ENCODE measurements around the gene RHOC. TPM values are rescaled to one million over a fixed set of nuclear protein-coding genes. Genes with fewer than 3 reads are reported as not detected.

The RHOC gene
- total RNA-seq, 1 experiment from 2014 or later = 121 TPM

DNA sequence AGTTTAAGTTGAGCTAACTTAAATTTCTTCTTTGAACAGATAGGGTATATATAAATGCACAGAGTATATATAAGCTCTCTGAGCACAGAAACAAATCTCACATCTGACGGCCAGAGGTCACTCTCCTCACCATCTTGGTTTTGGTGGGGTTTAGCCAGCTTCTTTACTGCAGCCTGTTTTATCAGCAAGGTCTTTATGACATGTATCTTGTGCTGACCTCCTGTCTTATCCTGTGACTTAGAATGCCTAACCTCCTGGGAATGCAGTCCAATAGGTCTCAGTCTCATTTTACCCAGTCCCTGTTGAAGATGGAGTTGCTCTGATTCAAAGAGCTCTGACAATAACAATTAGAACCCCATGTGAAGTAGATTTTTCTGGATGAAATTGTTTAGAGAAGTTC, 34.1 kb downstream of the RHOC start:
- H3K36me3 ChIP-seq (replicated peaks; ENCODE audit: control insufficient read depth, insufficient read depth, low read length) = peaks cover 3% of the 10 kb centered on the region; the same call in 1 of the 2 replicates
- no peak overlapping the region for H3K4me3 ChIP-seq (ENCODE audit: insufficient read depth, low read depth, low read length)
- DNase-seq = no peak
- H3K27me3 ChIP-seq (ENCODE audit: control insufficient read depth, insufficient read depth, low read length) = peaks cover 3% of the 10 kb centered on the region

DNA sequence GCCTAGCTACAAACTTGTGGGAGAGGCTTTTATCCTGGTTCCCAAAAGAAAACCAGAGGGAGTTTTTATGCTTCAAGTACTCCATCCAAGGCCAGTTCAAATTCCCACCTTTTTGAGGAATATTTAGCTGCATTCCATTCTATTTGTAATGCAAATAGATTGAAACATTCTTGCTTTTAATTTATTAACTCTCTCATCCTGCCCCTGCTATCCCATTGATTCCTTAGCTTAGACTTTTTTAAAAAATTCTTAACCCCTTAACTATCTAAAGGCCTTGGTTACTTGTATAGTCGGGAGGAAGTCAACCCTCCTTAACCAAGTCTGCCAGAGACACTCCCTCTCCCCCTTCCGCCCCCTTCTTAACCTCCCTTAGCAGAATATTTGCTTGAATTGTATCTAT, 34.9 kb downstream of the RHOC start:
- Histone ChIP-seq H3K4me3 (ENCODE audit: insufficient read depth, low read depth, low read length) (no peak overlapping the region), H3K36me3 (replicated peaks; ENCODE audit: control insufficient read depth, insufficient read depth, low read length) (peaks cover 4% of the 10 kb centered on the region; the same call in 1 of the 2 replicates), H3K27me3 (ENCODE audit: control insufficient read depth, insufficient read depth, low read length) (peaks cover 3% of the 10 kb centered on the region)
- no peak for DNase-seq

DNA sequence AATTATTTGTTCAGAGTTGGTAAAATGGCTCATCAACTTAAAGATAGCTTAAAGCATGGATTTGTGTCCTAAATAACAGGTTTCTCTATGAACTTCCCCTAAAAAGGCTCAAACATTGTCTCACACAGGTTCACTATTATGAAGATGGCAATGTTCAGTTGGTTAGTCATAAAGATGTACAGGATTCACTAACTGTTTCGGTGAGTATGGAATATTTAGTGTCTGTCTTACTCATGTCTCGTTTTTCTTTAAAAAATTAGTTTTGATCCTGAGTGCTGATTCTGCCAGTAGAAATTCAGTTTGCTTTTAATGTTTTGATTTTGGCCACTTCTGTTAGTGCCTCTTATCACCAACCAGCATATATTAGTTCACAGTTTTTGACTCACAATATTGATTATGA, 40.0 kb downstream of the RHOC start:
- peaks cover 8% of the 10 kb centered on the region for H3K36me3 ChIP-seq (replicated peaks; ENCODE audit: control insufficient read depth, insufficient read depth, low read length)
- H3K4me3 ChIP-seq (ENCODE audit: insufficient read depth, low read depth, low read length) = no peak overlapping the region
- H3K27me3 ChIP-seq (ENCODE audit: control insufficient read depth, insufficient read depth, low read length) = no peaks in the 10 kb centered on the region
- no peak for DNase-seq

DNA sequence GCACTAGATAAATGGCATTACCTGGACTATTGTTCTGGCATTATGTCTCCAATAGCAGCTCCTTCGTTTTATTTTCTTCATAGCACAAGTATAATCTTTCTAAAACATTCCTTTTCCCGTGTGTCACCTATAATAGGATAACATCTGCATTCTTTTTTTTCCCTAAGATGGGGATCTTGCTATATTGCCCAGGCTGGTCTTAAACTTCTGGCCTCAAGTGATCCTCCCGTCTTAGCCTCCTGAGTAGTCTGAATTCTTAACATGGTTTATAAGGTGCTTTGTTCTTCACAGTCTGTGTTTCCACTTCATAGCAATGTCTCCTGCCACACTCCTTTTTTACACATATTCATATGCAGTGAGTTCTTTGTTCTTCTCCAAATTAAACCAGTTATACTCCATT, 41.1 kb downstream of the RHOC start:
- H3K27me3 ChIP-seq (ENCODE audit: control insufficient read depth, insufficient read depth, low read length) = no peaks in the 10 kb centered on the region
- no peak for DNase-seq
- H3K4me3 ChIP-seq (ENCODE audit: insufficient read depth, low read depth, low read length) = no peak overlapping the region
- H3K36me3 ChIP-seq (replicated peaks; ENCODE audit: control insufficient read depth, insufficient read depth, low read length) = peaks cover 8% of the 10 kb centered on the region

DNA sequence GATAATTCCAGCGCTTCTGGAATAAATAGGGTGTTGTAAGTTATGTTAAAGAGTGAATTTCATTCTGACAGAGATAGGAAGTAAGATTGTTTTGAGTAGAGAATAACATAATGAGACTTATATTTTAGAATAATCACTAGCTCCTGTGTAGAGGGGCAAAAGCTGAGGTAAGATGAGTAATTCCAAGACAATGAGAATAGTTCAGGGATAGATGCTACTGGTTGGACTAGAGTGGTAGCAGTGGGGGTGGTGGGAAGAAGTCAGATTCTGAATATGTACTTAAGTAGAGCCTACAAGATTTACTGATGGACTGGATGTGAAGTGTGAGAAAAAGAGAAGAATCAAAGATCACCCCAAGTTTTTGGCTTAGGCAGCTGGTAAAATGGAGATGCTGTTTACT, 55.7 kb downstream of the RHOC start:
- DNase-seq = no peak
- H3K36me3 ChIP-seq (replicated peaks; ENCODE audit: control insufficient read depth, insufficient read depth, low read length) = peaks cover 3% of the 10 kb centered on the region; the same call in 1 of the 2 replicates
- H3K4me3 ChIP-seq (ENCODE audit: insufficient read depth, low read depth, low read length) = no peak overlapping the region
- H3K27me3 ChIP-seq (ENCODE audit: control insufficient read depth, insufficient read depth, low read length) = no peaks in the 10 kb centered on the region

Other genes with a start within 250 kb of the RHOC start
- 0.14 and 0.22 TPM in 2 replicates for gene WNT2B, start 198.2 kb downstream of the RHOC start, total RNA-seq (2014; rRNA removed; shearing (Covaris generic))
- gene ST7L, start 88.0 kb downstream of the RHOC start, total RNA-seq (2014; rRNA removed; shearing (Covaris generic)) = 16.6 and 28.5 TPM in 2 replicates
- 116 and 143 TPM in 2 replicates for gene CAPZA1, start 87.3 kb downstream of the RHOC start, total RNA-seq (2014; rRNA removed; shearing (Covaris generic))
- gene MOV10, start 32.5 kb downstream of the RHOC start, total RNA-seq (2014; rRNA removed; shearing (Covaris generic)) = 54.5 and 57.1 TPM in 2 replicates
- gene PPM1J, start 8.2 kb upstream of the RHOC start, total RNA-seq (2014; rRNA removed; shearing (Covaris generic)) = 4.6 and 7.7 TPM in 2 replicates
- 352 and 393 TPM in 2 replicates for gene SLC16A1, start 249.1 kb upstream of the RHOC start, total RNA-seq (2014; rRNA removed; shearing (Covaris generic))

Measured in H7 (cell line).